HEK293T (cell line): ENCODE measurements around the gene SULT1A3.

ENCODE experiments used
- ARNT ChIP-seq: fragments of 450-650 bp; IDR thresholded peaks from 2 replicates; pipeline ENCODE4 v1.6.1; 2017; ENCODE audit warnings: mild to moderate bottlenecking
- FOXA1 ChIP-seq: fragments of 450-650 bp; IDR thresholded peaks from 2 replicates; pipeline ENCODE4 v1.6.1; 2016; ENCODE audit warnings: mild to moderate bottlenecking
- FOXM1 ChIP-seq: fragments of 450-650 bp; IDR thresholded peaks from 2 replicates; pipeline ENCODE4 v1.6.1; 2017; ENCODE audit warnings: mild to moderate bottlenecking, borderline replicate concordance
- SP1 ChIP-seq: fragments of 450-650 bp; IDR thresholded peaks from 2 replicates; pipeline ENCODE4 v1.6.1; 2017
- TARDBP ChIP-seq: fragments of 450-650 bp; IDR thresholded peaks from 2 replicates; pipeline ENCODE4 v1.6.1; 2016

DNA sequence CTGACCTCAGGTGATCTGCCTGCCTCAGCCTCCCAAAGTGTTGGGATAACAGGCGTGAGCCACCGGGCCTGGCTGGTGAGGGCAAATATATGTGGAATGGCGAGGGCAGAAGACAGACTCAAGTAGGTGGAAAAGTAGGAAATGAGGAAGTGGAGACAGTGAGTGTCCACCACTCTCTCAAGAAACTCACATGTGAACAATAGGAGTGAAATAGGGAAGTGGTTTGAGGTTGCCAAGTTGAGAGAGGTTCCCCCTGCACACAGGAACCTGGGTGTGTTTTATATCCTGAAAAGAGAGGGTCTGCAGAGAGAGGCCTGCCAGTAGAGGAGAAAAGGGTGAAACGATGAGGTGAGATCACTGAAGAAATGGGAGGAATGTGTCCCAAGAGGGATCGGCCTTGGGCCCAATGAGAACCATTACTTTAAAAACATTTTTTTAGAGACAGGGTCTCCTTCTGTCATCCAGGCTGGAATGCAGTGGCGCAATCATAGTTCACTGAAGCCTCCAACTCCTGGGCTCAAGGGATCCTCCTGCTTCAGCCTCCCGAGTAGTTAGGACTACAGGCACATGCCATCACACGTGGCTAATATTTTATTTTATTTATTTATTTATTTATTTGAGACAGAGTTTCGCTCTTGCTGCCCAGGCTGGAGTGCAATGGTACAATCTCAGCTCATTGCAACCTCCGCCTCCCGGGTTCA is 32.7 kb upstream of the SULT1A3 start:
- no peak for TF ChIP-seq ARNT
- no peak for TF ChIP-seq FOXA1
- no peak for TF ChIP-seq SP1
- TF ChIP-seq FOXM1: no peak
- TF ChIP-seq TARDBP: no peak
